Stimulated activated CD4-positive, alpha-beta T cell treated with anti-CD3 and anti-CD28 coated beads, Interleukin-4, amount 100 ng/mL, for 1 hour (primary cell): Measurements from ENCODE around the gene CACNA1I.

Experiments
- DNase-seq: peaks from one replicate; pipeline ENCODE4 v3.0.0-alpha.2; 2020

The CACNA1I gene

GRCh38 chr22:39627208-39627607 lies 56.7 kb downstream of the CACNA1I start:
- no peak for DNase-seq

GRCh38 chr22:39627865-39628562 lies 57.5 kb downstream of the CACNA1I start:
- no peak for DNase-seq

- no peak for DNase-seq
Observed at GRCh38 chr22:39628563-39629080, 58.1 kb downstream of the CACNA1I start.

GRCh38 chr22:39629851-39630250 lies 59.3 kb downstream of the CACNA1I start:
- no peak for DNase-seq

GRCh38 chr22:39630721-39631120 lies 60.2 kb downstream of the CACNA1I start:
- DNase-seq, result no peak

- no peak for DNase-seq
Observed at GRCh38 chr22:39631381-39632286, 61.1 kb downstream of the CACNA1I start.

- DNase-seq, result no peak
Observed at GRCh38 chr22:39634530-39635405, 64.2 kb downstream of the CACNA1I start.

- DNase-seq, result no peak
Observed at GRCh38 chr22:39635719-39636118, 65.2 kb downstream of the CACNA1I start.

GRCh38 chr22:39638958-39639357 lies 68.4 kb downstream of the CACNA1I start:
- DNase-seq, result no peak

GRCh38 chr22:39641660-39642310 lies 71.2 kb downstream of the CACNA1I start:
- no peak for DNase-seq

- DNase-seq, result no peak
Observed at GRCh38 chr22:39643311-39644083, 72.9 kb downstream of the CACNA1I start.

GRCh38 chr22:39645532-39645931 lies 75.0 kb downstream of the CACNA1I start:
- no peak for DNase-seq

GRCh38 chr22:39646398-39647063 lies 76.0 kb downstream of the CACNA1I start:
- no peak for DNase-seq

- DNase-seq, result no peak
Observed at GRCh38 chr22:39647836-39648629, 77.5 kb downstream of the CACNA1I start.

- no peak for DNase-seq
Observed at GRCh38 chr22:39648630-39648950, 78.0 kb downstream of the CACNA1I start.

GRCh38 chr22:39649500-39650089 lies 79.0 kb downstream of the CACNA1I start:
- no peak for DNase-seq

GRCh38 chr22:39651053-39651996 lies 80.8 kb downstream of the CACNA1I start:
- DNase-seq, result no peak

- DNase-seq, result no peak
Observed at GRCh38 chr22:39652990-39653786, 82.6 kb downstream of the CACNA1I start.
